Esophagus muscularis mucosa (tissue), 4 donors: ENCODE results near the gene MYOZ1. TPM values are rescaled to one million over a fixed set of nuclear protein-coding genes. Genes with fewer than 3 reads are reported as not detected.
A peak's percentile ranks its signal among the peaks of the same experiment; 100 is the strongest.

Experiments
- DNase-seq: peaks from one replicate; pipeline ENCODE4 v3.0.0-alpha.2; 2017; ENCODE audit errors: extremely low spot score
- H3K27ac ChIP-seq, 4 donors: fragments of 200-600 bp; sonication (generic); replicated peaks in 1 of 4; 1 replicate in 3 of 4; 2 replicates in 1 of 4; pipeline ENCODE4 v1.5.1; 2016 to 2019; ENCODE audit warnings: mild to moderate bottlenecking in 1 of 4
- H3K27me3 ChIP-seq, 4 donors: fragments of 200-600 bp; sonication (generic); one replicate each; pipeline versions ENCODE4 v1.5.1 to v1.6.0; 2016 to 2019
- H3K36me3 ChIP-seq, 4 donors: fragments of 200-600 bp; sonication (generic); one replicate each; pipeline ENCODE4 v1.5.1; 2016 to 2019
- H3K4me1 ChIP-seq, 4 donors: fragments of 200-600 bp; sonication (generic); one replicate each; pipeline ENCODE4 v1.5.1; 2016 to 2019
- H3K4me3 ChIP-seq, 4 donors: fragments of 200-600 bp; sonication (generic); 1 replicate in 2 of 4; 2 replicates in 2 of 4; pipeline ENCODE4 v1.5.1; 2016 to 2019; ENCODE audit warnings: mild to moderate bottlenecking in 4 of 4, moderate library complexity in 1 of 4
- H3K9me3 ChIP-seq, 4 donors: fragments of 200-600 bp; sonication (generic); 1 replicate in 3 of 4; 2 replicates in 1 of 4; pipeline ENCODE4 v1.5.1; 2016 to 2019
- EP300 ChIP-seq: sonication (generic); formaldehyde crosslinking; IDR thresholded peaks from one replicate; pipeline ENCODE4 v1.6.1; 2017; ENCODE audit warnings: antibody characterized with exemption
- POLR2A ChIP-seq: fragments of 450-650 bp; IDR thresholded peaks from one replicate; pipeline ENCODE4 v1.6.1; 2017; ENCODE audit warnings: antibody characterized with exemption, moderate library complexity, mild to moderate bottlenecking, low read depth
- POLR2AphosphoS5 ChIP-seq, 2 donors: sonication (generic); formaldehyde crosslinking; IDR thresholded peaks; one replicate each; pipeline ENCODE4 v1.6.1; 2017; ENCODE audit warnings: antibody characterized with exemption in 2 of 2
- WGBS: methylation state at CpG from one replicate; pipeline ENCODE4 v1.1.5; 2018; 5-methylcytosine and 5-hydroxymethylcytosine counted together
- intact Hi-C: fragments of 100-400 bp; cut with DNase I; formaldehyde crosslinking; loops from one replicate; pipeline ENCODE4 v1.15.1; 2023
- total RNA-seq, 4 donors: library from RNA; depleted of rRNA; stranded (reverse); fragments of >200 nt; gene quantifications; one replicate each; pipeline versions ENCODE4 v1.1.0 to v1.2.1, GENCODE V29; 2016
- TF ChIP-seq, protein P1 (sequence below), 3 experiments: fragments of 200-600 bp in 2 of 3; fragments of 450-650 bp in 1 of 3; sonication (generic) in 2 of 3; IDR thresholded peaks; one replicate each; pipeline ENCODE4 v1.5.1; 2017 to 2019; ENCODE audit warnings: antibody characterized with exemption in 3 of 3, mild to moderate bottlenecking in 2 of 3, moderate library complexity in 1 of 3

MYOZ1 gene
- total RNA-seq, 4 donors from 2014 or later: 0.17 to 0.29 TPM; not detected in 2

GRCh38 chr10:73588656-73589055, 52.6 kb downstream of the MYOZ1 start:
- H3K27ac ChIP-seq: no peak overlapping the region
- intact Hi-C loops: loop anchor here (5.0 kb wide), 1 partner anchor 39 kb away; no protein-coding TSS in a partner anchor
- no peak overlapping the region for H3K4me3 ChIP-seq
- H3K27me3 ChIP-seq: no peaks in the 10 kb centered on the region
- WGBS: 96% methylated on average over 1 of the region's 1 CpG
- peaks cover 36 to 56% (median 49%) of the 10 kb centered on the region in 4 donors for H3K4me1 ChIP-seq
- H3K9me3 ChIP-seq: no peaks in the 10 kb centered on the region
- H3K36me3 ChIP-seq: no peaks in the 10 kb centered on the region
- TF ChIP-seq EP300 (no peak), POLR2A (no peak)
- no peak for DNase-seq

- Histone ChIP-seq H3K4me3 (no peak overlapping the region), H3K9me3 (no peaks in the 10 kb centered on the region), H3K27me3 (no peaks in the 10 kb centered on the region), H3K4me1 (peaks cover 29 to 57% (median 50%) of the 10 kb centered on the region in 4 donors), H3K27ac (peak overlapping the region; percentile 50 to 69 (median 58)), H3K36me3 (no peaks in the 10 kb centered on the region)
- intact Hi-C loops: loop anchor here (5.0 kb wide), 1 partner anchor 41 kb away; no protein-coding TSS in a partner anchor
- WGBS: 32% methylated on average over 1 of the region's 1 CpG
- TF ChIP-seq EP300 (no peak), POLR2AphosphoS5 (IDR thresholded peaks at IDR 0.05) (peak in 1 of 2 donors; percentile 16)
- no peak for DNase-seq
Observed at GRCh38 chr10:73586583-73586984, 54.7 kb downstream of the MYOZ1 start.

DNA sequence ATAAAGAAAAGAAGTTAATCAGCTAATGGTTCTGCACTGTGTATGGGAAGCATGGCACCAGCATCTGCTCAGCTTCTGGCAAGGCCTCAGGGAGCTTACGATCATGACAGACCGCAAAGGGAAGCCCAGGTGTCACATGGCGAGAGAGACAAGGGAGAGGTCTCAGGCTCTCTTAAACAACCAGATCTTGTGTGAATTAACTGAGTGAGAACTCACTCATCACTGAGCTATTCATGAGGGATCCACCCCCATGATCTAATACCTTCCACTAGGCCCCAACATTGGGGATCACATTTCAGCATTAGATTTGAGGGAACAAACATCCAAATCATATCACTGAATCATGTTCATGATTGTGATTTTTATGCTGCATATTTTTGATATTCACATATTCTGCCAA, 55.9 kb downstream of the MYOZ1 start:
- H3K9me3 ChIP-seq: no peaks in the 10 kb centered on the region
- TF ChIP-seq POLR2A: no peak
- no peak for TF ChIP-seq POLR2AphosphoS5 (IDR thresholded peaks at IDR 0.05)
- 92% methylated on average over 3 of the region's 3 CpGs for WGBS
- H3K4me1 ChIP-seq: peaks cover 20 to 62% (median 49%) of the 10 kb centered on the region in 4 donors
- H3K27me3 ChIP-seq: no peaks in the 10 kb centered on the region
- no peaks in the 10 kb centered on the region for H3K36me3 ChIP-seq
- DNase-seq: no peak
- peak overlapping the region; percentile 50 to 69 (median 58) for H3K27ac ChIP-seq
- intact Hi-C loops: loop anchor here (5.0 kb wide), 1 partner anchor 42 kb away; no protein-coding TSS in a partner anchor
- H3K4me3 ChIP-seq: no peak overlapping the region

DNA sequence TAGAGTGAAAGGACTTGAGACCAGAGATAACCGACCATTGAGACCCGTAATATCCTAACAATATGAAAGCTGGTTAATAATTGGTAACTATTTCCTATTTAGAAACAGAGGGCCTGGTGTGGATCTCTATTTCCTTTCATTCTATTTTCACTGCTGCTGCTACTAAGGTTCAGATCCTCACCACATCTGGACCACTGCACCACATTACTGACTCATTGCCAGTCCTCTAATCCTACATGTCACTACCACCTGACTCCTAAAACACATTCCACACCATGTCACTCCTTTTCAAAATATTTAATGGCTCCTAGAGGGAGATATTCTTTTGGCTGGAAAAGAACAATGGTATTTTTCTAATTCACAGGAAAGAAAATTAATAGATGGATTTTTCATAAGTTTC, 56.5 kb downstream of the MYOZ1 start:
- H3K4me1 ChIP-seq: peaks cover 20 to 58% (median 49%) of the 10 kb centered on the region in 4 donors
- no peaks in the 10 kb centered on the region for H3K36me3 ChIP-seq
- H3K27ac ChIP-seq: peak overlapping the region; percentile 50 to 69 (median 58)
- no peak for DNase-seq
- no peaks in the 10 kb centered on the region for H3K9me3 ChIP-seq
- no peak for TF ChIP-seq POLR2A
- peak; percentile 25 to 51 for TF ChIP-seq POLR2AphosphoS5 (IDR thresholded peaks at IDR 0.05)
- intact Hi-C loops: loop anchor here (5.0 kb wide), 1 partner anchor 43 kb away; no protein-coding TSS in a partner anchor
- no peaks in the 10 kb centered on the region for H3K27me3 ChIP-seq
- 83% methylated on average over 2 of the region's 2 CpGs for WGBS
- no peak overlapping the region for H3K4me3 ChIP-seq

GRCh38 chr10:73581918-73582317, 59.4 kb downstream of the MYOZ1 start:
- no peaks in the 10 kb centered on the region for H3K36me3 ChIP-seq
- WGBS: 86% methylated on average over 2 of the region's 2 CpGs
- H3K27me3 ChIP-seq: no peaks in the 10 kb centered on the region
- no peaks in the 10 kb centered on the region for H3K9me3 ChIP-seq
- H3K27ac ChIP-seq: peak overlapping the region; percentile 1 to 64 (median 50)
- peaks cover 29 to 68% (median 58%) of the 10 kb centered on the region in 4 donors for H3K4me1 ChIP-seq
- intact Hi-C loops: no loop called here
- no peak overlapping the region for H3K4me3 ChIP-seq
- TF ChIP-seq, protein P1, sequence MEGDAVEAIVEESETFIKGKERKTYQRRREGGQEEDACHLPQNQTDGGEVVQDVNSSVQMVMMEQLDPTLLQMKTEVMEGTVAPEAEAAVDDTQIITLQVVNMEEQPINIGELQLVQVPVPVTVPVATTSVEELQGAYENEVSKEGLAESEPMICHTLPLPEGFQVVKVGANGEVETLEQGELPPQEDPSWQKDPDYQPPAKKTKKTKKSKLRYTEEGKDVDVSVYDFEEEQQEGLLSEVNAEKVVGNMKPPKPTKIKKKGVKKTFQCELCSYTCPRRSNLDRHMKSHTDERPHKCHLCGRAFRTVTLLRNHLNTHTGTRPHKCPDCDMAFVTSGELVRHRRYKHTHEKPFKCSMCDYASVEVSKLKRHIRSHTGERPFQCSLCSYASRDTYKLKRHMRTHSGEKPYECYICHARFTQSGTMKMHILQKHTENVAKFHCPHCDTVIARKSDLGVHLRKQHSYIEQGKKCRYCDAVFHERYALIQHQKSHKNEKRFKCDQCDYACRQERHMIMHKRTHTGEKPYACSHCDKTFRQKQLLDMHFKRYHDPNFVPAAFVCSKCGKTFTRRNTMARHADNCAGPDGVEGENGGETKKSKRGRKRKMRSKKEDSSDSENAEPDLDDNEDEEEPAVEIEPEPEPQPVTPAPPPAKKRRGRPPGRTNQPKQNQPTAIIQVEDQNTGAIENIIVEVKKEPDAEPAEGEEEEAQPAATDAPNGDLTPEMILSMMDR (IDR thresholded peaks at IDR 0.05): no peak
- TF ChIP-seq EP300: no peak
- no peak for TF ChIP-seq POLR2AphosphoS5 (IDR thresholded peaks at IDR 0.05)
- TF ChIP-seq POLR2A: no peak
- no peak for DNase-seq

Other genes with a start within 250 kb of the MYOZ1 start
- 100 to 1,000 TPM; 105 to 135 (median 128) TPM for gene ANXA7, start 227.4 kb downstream of the MYOZ1 start, total RNA-seq
- 1 to 10 TPM in 3 of 4 donors, under 1 TPM in 1; 0.83 to 2.7 (median 1.4) TPM for gene MSS51, start 207.9 kb downstream of the MYOZ1 start, total RNA-seq
- gene PPP3CB, start 145.4 kb downstream of the MYOZ1 start, total RNA-seq: 100 to 1,000 TPM in 1 of 4 donors, 10 to 100 TPM in 3; 67.1 to 106 (median 71.6) TPM
- gene USP54, start 50.1 kb downstream of the MYOZ1 start, total RNA-seq: 10 to 100 TPM; 45.6 to 54.8 (median 46.7) TPM
- not detected for gene SYNPO2L, start 14.6 kb upstream of the MYOZ1 start, total RNA-seq
- 1 to 10 TPM; 2.3 to 6.6 (median 2.8) TPM for gene AGAP5, start 56.6 kb upstream of the MYOZ1 start, total RNA-seq
- gene SEC24C, start 102.9 kb upstream of the MYOZ1 start, total RNA-seq: 10 to 100 TPM; 42.4 to 61.3 (median 53.5) TPM
- 10 to 100 TPM; 14.9 to 32.0 (median 25.6) TPM for gene CHCHD1, start 140.6 kb upstream of the MYOZ1 start, total RNA-seq
- gene ZSWIM8, start 144.1 kb upstream of the MYOZ1 start, total RNA-seq: 100 to 1,000 TPM in 3 of 4 donors, 10 to 100 TPM in 1; 66.4 to 123 (median 107) TPM
- gene NDST2, start 170.1 kb upstream of the MYOZ1 start, total RNA-seq: 10 to 100 TPM; 26.8 to 38.3 (median 31.1) TPM
- gene CAMK2G, start 233.1 kb upstream of the MYOZ1 start, total RNA-seq: 100 to 1,000 TPM in 3 of 4 donors, 10 to 100 TPM in 1; 96.4 to 201 (median 159) TPM